Measurements from ENCODE around the gene CDCA8. TPM values are rescaled to one million over a fixed set of nuclear protein-coding genes. Genes with fewer than 3 reads are reported as not detected.

CDCA8 gene
- polyA plus RNA-seq, 1 donor (not counting 4 experiments of a cell fraction or from before 2014, with no cell fraction given), result 15.1 TPM

DNA sequence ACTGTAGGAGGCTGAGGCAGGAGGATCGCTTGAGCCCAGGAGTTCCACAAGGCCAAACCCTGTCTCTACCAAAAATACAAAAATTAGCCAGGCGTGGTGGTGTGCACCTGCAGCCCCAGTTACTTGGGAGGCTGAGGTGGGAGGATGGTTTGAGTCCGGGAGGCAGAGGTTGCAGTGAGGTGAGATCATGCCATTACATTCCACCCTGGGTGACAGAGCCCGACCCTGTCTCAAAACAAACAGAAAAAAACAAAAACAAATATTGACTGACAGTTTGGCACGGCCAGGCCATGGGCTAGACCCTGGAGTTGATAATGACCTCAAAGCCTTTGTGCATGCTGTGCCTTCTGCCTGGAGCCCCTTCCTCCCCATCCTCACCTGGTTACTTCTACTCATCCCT lies 38.4 kb upstream of the CDCA8 start:
- DNase-seq (ENCODE audit: low read depth, low spot score) (no peak), FAIRE-seq (no peak)
- no peaks in the 10 kb centered on the region for H3K4me1 ChIP-seq (ENCODE audit: control insufficient read depth, extremely low read depth, insufficient read depth, low read length)
- H3K27ac ChIP-seq (ENCODE audit: control insufficient read depth, insufficient read depth, low read length), result no peak overlapping the region
- H3K9me3 ChIP-seq (ENCODE audit: control insufficient read depth, low read depth, low read length), result no peaks in the 10 kb centered on the region
- TF ChIP-seq, protein P1, sequence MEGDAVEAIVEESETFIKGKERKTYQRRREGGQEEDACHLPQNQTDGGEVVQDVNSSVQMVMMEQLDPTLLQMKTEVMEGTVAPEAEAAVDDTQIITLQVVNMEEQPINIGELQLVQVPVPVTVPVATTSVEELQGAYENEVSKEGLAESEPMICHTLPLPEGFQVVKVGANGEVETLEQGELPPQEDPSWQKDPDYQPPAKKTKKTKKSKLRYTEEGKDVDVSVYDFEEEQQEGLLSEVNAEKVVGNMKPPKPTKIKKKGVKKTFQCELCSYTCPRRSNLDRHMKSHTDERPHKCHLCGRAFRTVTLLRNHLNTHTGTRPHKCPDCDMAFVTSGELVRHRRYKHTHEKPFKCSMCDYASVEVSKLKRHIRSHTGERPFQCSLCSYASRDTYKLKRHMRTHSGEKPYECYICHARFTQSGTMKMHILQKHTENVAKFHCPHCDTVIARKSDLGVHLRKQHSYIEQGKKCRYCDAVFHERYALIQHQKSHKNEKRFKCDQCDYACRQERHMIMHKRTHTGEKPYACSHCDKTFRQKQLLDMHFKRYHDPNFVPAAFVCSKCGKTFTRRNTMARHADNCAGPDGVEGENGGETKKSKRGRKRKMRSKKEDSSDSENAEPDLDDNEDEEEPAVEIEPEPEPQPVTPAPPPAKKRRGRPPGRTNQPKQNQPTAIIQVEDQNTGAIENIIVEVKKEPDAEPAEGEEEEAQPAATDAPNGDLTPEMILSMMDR (optimal IDR thresholded peaks at IDR 0.05 in 1 of 3, IDR thresholded peaks at IDR 0.05 in 1 of 3, conservative IDR thresholded peaks at IDR 0.05 in 1 of 3; ENCODE audit: extremely low read depth in 1 of 3, insufficient read depth in 2 of 3, low read length in 3 of 3), result no peak
- TF ChIP-seq EZH2 (IDR thresholded peaks at IDR 0.05; ENCODE audit: low read length), result no peak
- no peak overlapping the region for H3K4me2 ChIP-seq (ENCODE audit: control insufficient read depth, extremely low read depth, insufficient read depth, low read depth, low read length)
- H3K36me3 ChIP-seq (ENCODE audit: control insufficient read depth in 2 of 2, extremely low read depth in 1 of 2, insufficient read depth in 2 of 2, low read length in 2 of 2), result no peaks in the 10 kb centered on the region
- no peak overlapping the region for H3K4me3 ChIP-seq (ENCODE audit: control insufficient read depth in 2 of 3, extremely low read depth in 1 of 3, insufficient read depth in 2 of 3, low read depth in 1 of 3, low read length in 3 of 3)
- no peaks in the 10 kb centered on the region for H4K20me1 ChIP-seq (ENCODE audit: control insufficient read depth, extremely low read depth, insufficient read depth, low read length)
- H3K9me1 ChIP-seq (ENCODE audit: control insufficient read depth, extremely low read depth, insufficient read depth, low read length), result no peaks in the 10 kb centered on the region
- no peaks in the 10 kb centered on the region for H3K79me2 ChIP-seq (ENCODE audit: control insufficient read depth, insufficient read depth, low read length)
- no peak overlapping the region for H3K9ac ChIP-seq (ENCODE audit: control insufficient read depth, extremely low read depth, insufficient read depth, low read length)
- dilution Hi-C loops (cut with MboI; ENCODE audit: extremely low pct_ligation_motif_present, low sequenced_read_pairs), result no loop called here
- H3K27me3 ChIP-seq (ENCODE audit: control insufficient read depth, extremely low read depth, insufficient read depth, low read length), result peaks cover 9% of the 10 kb centered on the region
- H2AFZ ChIP-seq (ENCODE audit: control insufficient read depth, low read length), result no peak overlapping the region

DNA sequence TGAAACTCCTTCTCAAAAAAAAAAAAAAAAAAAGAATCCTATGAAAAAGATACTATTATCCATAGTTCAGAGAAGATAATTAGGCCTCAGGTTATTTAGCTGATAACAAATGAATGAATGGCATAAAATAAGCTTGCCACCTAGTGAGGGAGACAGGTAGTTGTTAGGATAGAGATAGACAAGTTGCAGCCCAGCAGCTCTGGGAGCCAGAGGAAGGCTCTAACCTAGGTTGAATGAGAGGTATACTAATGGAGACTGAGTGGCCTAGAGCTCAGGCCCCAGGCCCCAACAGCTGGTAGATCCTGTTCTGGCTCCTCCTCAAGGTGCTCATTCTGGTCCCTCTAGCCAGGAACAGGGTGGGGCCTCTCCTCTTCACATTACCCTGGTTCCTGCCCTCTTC lies 37.0 kb upstream of the CDCA8 start:
- Histone ChIP-seq H3K4me3 (ENCODE audit: control insufficient read depth in 2 of 3, extremely low read depth in 1 of 3, insufficient read depth in 2 of 3, low read depth in 1 of 3, low read length in 3 of 3) (no peak overlapping the region), H2AFZ (ENCODE audit: control insufficient read depth, low read length) (no peak overlapping the region), H4K20me1 (ENCODE audit: control insufficient read depth, extremely low read depth, insufficient read depth, low read length) (no peaks in the 10 kb centered on the region), H3K4me2 (ENCODE audit: control insufficient read depth, extremely low read depth, insufficient read depth, low read depth, low read length) (no peak overlapping the region), H3K9me1 (ENCODE audit: control insufficient read depth, extremely low read depth, insufficient read depth, low read length) (no peaks in the 10 kb centered on the region), H3K9ac (ENCODE audit: control insufficient read depth, extremely low read depth, insufficient read depth, low read length) (no peak overlapping the region), H3K27ac (ENCODE audit: control insufficient read depth, insufficient read depth, low read length) (no peak overlapping the region), H3K27me3 (ENCODE audit: control insufficient read depth, extremely low read depth, insufficient read depth, low read length) (peaks cover 9% of the 10 kb centered on the region), H3K4me1 (ENCODE audit: control insufficient read depth, extremely low read depth, insufficient read depth, low read length) (no peaks in the 10 kb centered on the region), H3K36me3 (ENCODE audit: control insufficient read depth in 2 of 2, extremely low read depth in 1 of 2, insufficient read depth in 2 of 2, low read length in 2 of 2) (no peaks in the 10 kb centered on the region), H3K79me2 (ENCODE audit: control insufficient read depth, insufficient read depth, low read length) (no peaks in the 10 kb centered on the region), H3K9me3 (ENCODE audit: control insufficient read depth, low read depth, low read length) (no peaks in the 10 kb centered on the region)
- dilution Hi-C loops (cut with MboI; ENCODE audit: extremely low pct_ligation_motif_present, low sequenced_read_pairs), result no loop called here
- DNase-seq (ENCODE audit: low read depth, low spot score) (no peak), FAIRE-seq (no peak)
- TF ChIP-seq, protein P1 (optimal IDR thresholded peaks at IDR 0.05 in 1 of 3, IDR thresholded peaks at IDR 0.05 in 1 of 3, conservative IDR thresholded peaks at IDR 0.05 in 1 of 3; ENCODE audit: extremely low read depth in 1 of 3, insufficient read depth in 2 of 3, low read length in 3 of 3), result no peak
- no peak for TF ChIP-seq EZH2 (IDR thresholded peaks at IDR 0.05; ENCODE audit: low read length)

All from keratinocyte (primary cell).